Germinal center (tissue), 1 donor: ENCODE measurements around the gene PRKCB.
"Not testable (repeated sequence)": the region's sequence is repeated elsewhere in the genome, so short reads cannot be mapped to it uniquely, and the experiment has no call there.

Source experiments
- DNase-seq: peaks from one replicate; pipeline ENCODE4 v3.0.0; 2012; ENCODE audit warnings: mixed read lengths, low spot score

The PRKCB gene

GRCh38 chr16:24098896-24099295, 263.1 kb downstream of the PRKCB start:
- no peak for DNase-seq

DNA sequence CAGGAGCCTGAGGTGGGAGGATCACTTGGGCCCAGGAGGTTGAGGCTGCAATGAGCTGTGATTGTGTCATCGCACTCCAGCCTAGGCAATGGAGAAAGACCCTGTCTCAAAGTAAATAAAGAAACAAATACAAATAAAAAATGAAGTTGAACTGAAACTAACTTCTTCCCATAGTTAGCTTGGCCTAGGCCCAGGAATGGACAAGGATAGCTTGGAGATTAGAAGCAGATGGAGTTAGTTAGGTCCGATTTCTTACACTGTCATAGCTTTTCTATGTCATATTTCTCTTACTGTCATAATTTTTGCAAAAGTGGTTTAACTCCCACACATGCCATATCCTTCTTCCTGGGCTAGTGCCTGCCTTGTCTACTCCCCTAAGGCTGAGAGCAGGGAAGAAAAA, 265.6 kb downstream of the PRKCB start:
- no peak for DNase-seq

- no peak for DNase-seq
Observed at GRCh38 chr16:24102209-24102660, 266.5 kb downstream of the PRKCB start.

DNA sequence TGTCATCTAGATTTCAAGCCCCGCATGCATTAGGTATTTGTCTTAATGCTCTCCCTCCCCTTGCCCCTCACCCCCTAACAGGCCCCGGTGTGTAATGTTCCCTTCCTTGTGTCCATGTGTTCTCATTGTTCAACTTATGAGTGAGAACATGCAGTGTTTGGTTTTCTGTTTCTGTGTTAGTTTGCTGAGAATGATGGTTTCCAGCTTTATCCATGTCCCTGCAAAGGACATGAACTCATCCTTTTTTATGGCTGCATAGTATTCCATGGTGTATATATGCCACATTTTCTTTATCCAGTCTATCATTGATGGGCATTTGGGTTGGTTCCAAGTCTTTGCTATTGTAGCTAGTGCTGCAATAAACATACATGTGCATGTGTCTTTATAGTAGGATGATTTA, 269.7 kb downstream of the PRKCB start:
- DNase-seq, result not testable (repeated sequence)

- not testable (repeated sequence) for DNase-seq
Observed at GRCh38 chr16:24108090-24108489, 272.3 kb downstream of the PRKCB start.

DNA sequence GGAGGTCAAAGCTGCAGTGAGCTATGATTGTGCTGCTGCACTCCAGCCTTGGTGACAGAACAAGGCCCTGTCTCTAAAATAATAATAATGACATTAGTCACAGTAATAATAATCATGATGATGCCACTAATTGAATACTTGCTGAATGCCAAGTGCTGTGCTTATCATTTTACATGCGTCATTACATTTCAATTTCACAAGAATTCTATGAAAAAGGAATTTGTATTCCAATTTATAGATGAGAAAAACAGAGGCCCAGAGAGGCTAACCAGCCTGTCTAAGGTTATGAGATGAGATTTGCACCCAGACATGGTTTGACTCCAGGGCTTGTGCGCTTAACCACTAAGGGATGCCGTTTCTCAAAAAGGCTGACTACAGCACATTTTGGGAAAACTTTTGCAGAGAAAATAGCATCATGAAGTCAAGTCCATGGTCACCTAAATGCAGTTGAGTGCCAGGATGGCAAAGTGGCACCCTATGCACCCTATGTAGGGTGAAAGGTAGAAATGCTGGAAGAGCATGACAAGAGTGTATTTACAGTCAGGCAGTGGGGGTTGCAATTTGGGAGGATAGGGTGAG, 276.0 kb downstream of the PRKCB start:
- no peak for DNase-seq

- no peak for DNase-seq
Observed at GRCh38 chr16:24113115-24113745, 277.4 kb downstream of the PRKCB start.

DNA sequence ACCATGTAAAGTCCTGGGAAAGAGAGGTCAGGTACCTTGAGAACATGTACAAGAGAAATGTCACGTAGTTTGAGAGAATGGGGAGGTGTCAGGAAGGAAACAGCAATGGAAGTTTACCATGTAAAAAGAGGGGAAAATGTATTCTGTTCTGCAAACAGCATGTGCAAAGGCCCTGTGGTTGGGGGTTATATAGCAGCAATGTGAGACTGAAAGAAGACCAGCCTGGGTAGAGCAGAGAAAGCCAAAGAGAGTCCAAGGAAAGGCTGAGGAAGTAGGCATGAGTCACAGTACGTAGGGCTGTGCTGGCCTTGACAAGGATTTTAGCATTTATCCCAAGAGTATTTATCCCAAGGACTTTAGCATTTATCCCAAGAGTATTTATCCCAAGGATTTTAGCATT, 279.1 kb downstream of the PRKCB start:
- no peak for DNase-seq

- no peak for DNase-seq
Observed at GRCh38 chr16:24116046-24116776, 280.4 kb downstream of the PRKCB start.

- DNase-seq, result no peak
Observed at GRCh38 chr16:24116989-24117388, 281.2 kb downstream of the PRKCB start.

GRCh38 chr16:24117680-24118079, 281.9 kb downstream of the PRKCB start:
- DNase-seq, result no peak

- DNase-seq, result no peak
Observed at GRCh38 chr16:24118126-24118821, 282.5 kb downstream of the PRKCB start.

- no peak for DNase-seq
Observed at GRCh38 chr16:24119807-24120206, 284.0 kb downstream of the PRKCB start.

- no peak for DNase-seq
Observed at GRCh38 chr16:24123275-24123674, 287.5 kb downstream of the PRKCB start.

GRCh38 chr16:24124291-24124690, 288.5 kb downstream of the PRKCB start:
- DNase-seq, result no peak

- DNase-seq, result no peak
Observed at GRCh38 chr16:24125214-24125613, 289.4 kb downstream of the PRKCB start.

GRCh38 chr16:24129412-24129918, 293.7 kb downstream of the PRKCB start:
- no peak for DNase-seq

GRCh38 chr16:24130494-24131085, 294.8 kb downstream of the PRKCB start:
- no peak for DNase-seq

GRCh38 chr16:24131294-24131693, 295.5 kb downstream of the PRKCB start:
- DNase-seq, result no peak

DNA sequence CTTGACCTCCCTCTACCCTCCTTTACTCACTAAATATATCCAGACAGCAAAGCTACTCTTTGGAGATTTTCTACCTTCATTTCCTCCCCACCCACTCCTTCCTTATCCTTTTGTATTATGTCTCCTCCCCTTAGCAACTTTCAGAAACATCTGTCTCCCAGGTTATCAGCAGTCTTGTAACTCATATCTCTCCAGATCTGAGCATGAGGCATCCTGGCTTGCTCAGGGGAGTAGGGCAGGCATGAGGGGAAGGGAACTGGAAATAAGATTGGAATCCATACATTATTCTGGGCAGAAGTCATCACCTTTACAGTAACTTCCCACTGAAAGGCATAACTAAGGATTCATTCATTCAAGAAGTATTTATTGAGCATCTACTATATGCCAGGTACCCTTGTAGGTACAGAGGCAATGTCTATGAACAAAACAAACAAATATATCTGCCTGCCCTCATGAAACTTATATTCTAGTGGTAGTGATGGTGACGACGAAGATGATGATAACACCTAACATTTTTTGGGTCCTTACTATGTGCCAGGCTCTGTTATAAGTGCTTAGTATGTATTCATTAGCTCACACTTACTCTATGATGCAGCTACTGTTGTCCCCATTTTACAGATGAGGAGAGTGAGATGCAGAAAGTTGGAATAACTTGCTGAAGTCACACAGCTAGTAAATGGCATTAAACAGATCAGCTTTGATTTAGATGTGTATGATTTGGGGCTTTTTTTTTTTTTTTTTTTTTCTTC, 296.4 kb downstream of the PRKCB start:
- DNase-seq, result no peak

GRCh38 chr16:24132797-24133155, 297.0 kb downstream of the PRKCB start:
- DNase-seq, result no peak
